ENCODE results near the gene BRCA2. TPM values are rescaled to one million over a fixed set of nuclear protein-coding genes. Genes with fewer than 3 reads are reported as not detected.

Gene BRCA2
- total RNA-seq, 1 donor from 2014 or later: 3.4 TPM

DNA sequence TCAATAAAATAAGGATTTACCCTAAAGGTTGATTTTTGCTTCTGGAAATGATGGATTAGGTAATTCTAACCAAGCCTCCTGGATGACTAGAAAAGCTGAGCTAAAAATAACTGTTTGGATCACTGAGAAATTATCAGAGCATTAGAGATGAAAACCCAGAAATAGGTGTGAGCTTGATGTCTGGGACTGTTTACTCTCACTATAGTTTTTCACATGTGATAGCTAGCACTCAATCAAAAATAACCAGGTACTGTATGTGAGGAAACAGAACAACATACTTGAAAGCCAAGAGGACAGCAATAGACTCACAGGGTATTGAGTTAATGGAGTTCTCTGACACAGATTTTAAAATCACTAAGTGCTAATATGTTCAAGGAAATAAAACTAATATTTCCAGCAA is 9.7 kb upstream of the BRCA2 start:
- Mint-ChIP-seq H3K27me3 (ENCODE audit: low read depth, unreplicated experiment) (no peaks in the 10 kb centered on the region), H3K9me3 (ENCODE audit: unreplicated experiment) (no peaks in the 10 kb centered on the region)
- no peak for FAIRE-seq

DNA sequence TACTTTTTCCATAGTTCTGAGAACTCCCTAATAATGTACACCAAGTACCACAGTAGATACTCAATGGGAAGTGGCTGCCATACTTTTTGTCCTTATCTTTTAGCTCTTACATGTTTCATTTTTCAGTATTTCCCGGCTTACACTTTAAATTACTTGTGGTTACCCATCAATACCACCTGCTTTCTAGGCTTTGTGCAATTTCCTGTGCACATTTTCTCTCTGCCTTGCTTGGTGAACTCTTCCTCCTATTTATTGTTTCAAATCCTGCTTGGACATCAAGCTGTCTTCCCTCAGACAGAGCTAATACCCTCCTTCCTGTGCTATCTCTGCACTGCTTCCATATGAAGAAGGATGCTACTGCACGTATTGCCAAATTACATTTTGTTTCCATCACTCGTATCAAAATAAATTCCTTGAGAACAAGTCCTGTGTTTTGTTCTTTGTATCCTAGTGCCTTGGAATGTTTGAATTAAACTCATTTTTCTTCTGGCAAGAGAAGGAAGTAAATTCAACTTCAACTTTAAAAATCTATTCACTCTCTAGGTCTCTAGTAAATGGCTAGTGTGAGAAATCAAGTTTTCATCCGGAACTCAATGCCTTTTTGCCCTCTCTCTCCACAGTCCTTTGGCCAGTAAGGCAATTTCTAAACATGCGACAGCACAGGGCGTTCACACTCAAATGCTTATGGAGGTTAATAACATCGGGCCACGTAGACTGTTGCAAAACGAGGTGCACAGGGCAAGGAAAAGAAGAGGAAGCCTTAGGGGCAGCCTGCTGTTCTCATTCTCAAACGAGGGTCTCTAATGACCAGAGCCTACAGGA is 5.8 kb upstream of the BRCA2 start:
- no peak for FAIRE-seq
- no peaks in the 10 kb centered on the region for H3K9me3 Mint-ChIP-seq (ENCODE audit: unreplicated experiment)
- Histone ChIP-seq H3K4me3 (ENCODE audit: insufficient read depth, low read depth, low read length) (no peak overlapping the region), H4K20me1 (ENCODE audit: insufficient read depth, low read length) (no peaks in the 10 kb centered on the region), H3K36me3 (ENCODE audit: insufficient read depth, low read length) (no peaks in the 10 kb centered on the region), H3K4me1 (ENCODE audit: insufficient read depth, low read length) (no peaks in the 10 kb centered on the region), H3K9ac (ENCODE audit: low read length) (no peak overlapping the region), H3K9me3 (ENCODE audit: insufficient read depth, low read depth, low read length) (no peaks in the 10 kb centered on the region), H3K4me2 (ENCODE audit: low read length) (peak overlapping the region; percentile 43), H3K27me3 (ENCODE audit: insufficient read depth, low read length) (no peaks in the 10 kb centered on the region), H2AFZ (ENCODE audit: low read depth, low read length) (peak overlapping the region; percentile 37), H3K27ac (ENCODE audit: low read depth, low read length) (no peak overlapping the region), H3K79me2 (ENCODE audit: insufficient read depth, low read length) (no peaks in the 10 kb centered on the region)
- no peaks in the 10 kb centered on the region for H3K36me3 Mint-ChIP-seq (ENCODE audit: low read depth, unreplicated experiment)
- H3K27me3 Mint-ChIP-seq (ENCODE audit: low read depth, unreplicated experiment): no peaks in the 10 kb centered on the region
- TF ChIP-seq EZH2 (IDR thresholded peaks at IDR 0.05; ENCODE audit: insufficient read depth, low read length): no peak
- TF ChIP-seq, protein P1, sequence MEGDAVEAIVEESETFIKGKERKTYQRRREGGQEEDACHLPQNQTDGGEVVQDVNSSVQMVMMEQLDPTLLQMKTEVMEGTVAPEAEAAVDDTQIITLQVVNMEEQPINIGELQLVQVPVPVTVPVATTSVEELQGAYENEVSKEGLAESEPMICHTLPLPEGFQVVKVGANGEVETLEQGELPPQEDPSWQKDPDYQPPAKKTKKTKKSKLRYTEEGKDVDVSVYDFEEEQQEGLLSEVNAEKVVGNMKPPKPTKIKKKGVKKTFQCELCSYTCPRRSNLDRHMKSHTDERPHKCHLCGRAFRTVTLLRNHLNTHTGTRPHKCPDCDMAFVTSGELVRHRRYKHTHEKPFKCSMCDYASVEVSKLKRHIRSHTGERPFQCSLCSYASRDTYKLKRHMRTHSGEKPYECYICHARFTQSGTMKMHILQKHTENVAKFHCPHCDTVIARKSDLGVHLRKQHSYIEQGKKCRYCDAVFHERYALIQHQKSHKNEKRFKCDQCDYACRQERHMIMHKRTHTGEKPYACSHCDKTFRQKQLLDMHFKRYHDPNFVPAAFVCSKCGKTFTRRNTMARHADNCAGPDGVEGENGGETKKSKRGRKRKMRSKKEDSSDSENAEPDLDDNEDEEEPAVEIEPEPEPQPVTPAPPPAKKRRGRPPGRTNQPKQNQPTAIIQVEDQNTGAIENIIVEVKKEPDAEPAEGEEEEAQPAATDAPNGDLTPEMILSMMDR (IDR thresholded peaks at IDR 0.05; ENCODE audit: insufficient read depth, low read depth, low read length): no peak
- H3K27ac Mint-ChIP-seq (ENCODE audit: unreplicated experiment): no peak overlapping the region
- no peak overlapping the region for H3K4me3 Mint-ChIP-seq (ENCODE audit: unreplicated experiment)
- no peaks in the 10 kb centered on the region for H3K4me1 Mint-ChIP-seq (ENCODE audit: low read depth, unreplicated experiment)
- DNase-seq (ENCODE audit: low read depth): no peak

More for the DNA sequence above, 9.7 kb upstream of the BRCA2 start:
- Mint-ChIP-seq H3K27ac (ENCODE audit: unreplicated experiment) (no peak overlapping the region), H3K36me3 (ENCODE audit: low read depth, unreplicated experiment) (no peaks in the 10 kb centered on the region), H3K4me1 (ENCODE audit: low read depth, unreplicated experiment) (no peaks in the 10 kb centered on the region), H3K4me3 (ENCODE audit: unreplicated experiment) (no peak overlapping the region)
- no peak for DNase-seq (ENCODE audit: low read depth)
- Histone ChIP-seq H3K27ac (ENCODE audit: low read depth, low read length) (no peak overlapping the region), H3K9ac (ENCODE audit: low read length) (no peak overlapping the region), H3K4me1 (ENCODE audit: insufficient read depth, low read length) (no peaks in the 10 kb centered on the region), H3K4me3 (ENCODE audit: insufficient read depth, low read depth, low read length) (no peak overlapping the region), H3K36me3 (ENCODE audit: insufficient read depth, low read length) (no peaks in the 10 kb centered on the region), H2AFZ (ENCODE audit: low read depth, low read length) (no peak overlapping the region), H3K4me2 (ENCODE audit: low read length) (no peak overlapping the region), H3K27me3 (ENCODE audit: insufficient read depth, low read length) (no peaks in the 10 kb centered on the region), H4K20me1 (ENCODE audit: insufficient read depth, low read length) (no peaks in the 10 kb centered on the region), H3K79me2 (ENCODE audit: insufficient read depth, low read length) (no peaks in the 10 kb centered on the region), H3K9me3 (ENCODE audit: insufficient read depth, low read depth, low read length) (no peaks in the 10 kb centered on the region)
- TF ChIP-seq, protein P1 (IDR thresholded peaks at IDR 0.05; ENCODE audit: insufficient read depth, low read depth, low read length): no peak
- no peak for TF ChIP-seq EZH2 (IDR thresholded peaks at IDR 0.05; ENCODE audit: insufficient read depth, low read length)

DNA sequence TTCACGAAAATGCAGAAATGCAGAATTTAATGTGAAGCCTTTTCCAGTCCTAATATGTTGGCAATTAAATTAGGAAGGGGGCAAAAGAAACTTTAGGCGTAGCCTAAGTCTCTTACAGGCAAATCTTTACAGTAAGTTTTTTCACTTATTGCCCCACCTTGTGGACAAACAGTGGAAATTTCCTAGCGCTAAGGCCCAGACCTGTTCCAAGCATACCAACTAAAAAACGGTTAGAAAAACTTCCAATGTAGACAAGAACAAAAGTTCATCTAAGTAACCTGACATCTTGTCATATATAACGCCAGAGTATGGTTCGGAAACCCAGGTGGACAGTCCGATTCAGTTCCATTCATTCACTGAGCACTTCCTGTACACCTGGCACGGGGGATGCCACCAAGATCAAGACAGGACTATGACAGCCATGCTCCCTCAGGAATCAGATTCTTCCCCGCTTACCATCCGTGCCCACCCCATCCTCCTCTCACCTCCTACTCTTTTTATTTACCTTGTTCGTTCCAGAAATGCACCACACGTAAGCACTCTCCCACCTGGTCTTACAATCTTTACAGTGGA is 5.1 kb upstream of the BRCA2 start:
- H3K4me1 ChIP-seq (ENCODE audit: insufficient read depth, low read length): peaks cover 4% of the 10 kb centered on the region
- no peak overlapping the region for H3K9ac ChIP-seq (ENCODE audit: low read length)
- TF ChIP-seq, protein P1 (IDR thresholded peaks at IDR 0.05; ENCODE audit: insufficient read depth, low read depth, low read length): peak; percentile 81
- TF ChIP-seq EZH2 (IDR thresholded peaks at IDR 0.05; ENCODE audit: insufficient read depth, low read length): no peak
- H3K79me2 ChIP-seq (ENCODE audit: insufficient read depth, low read length): no peaks in the 10 kb centered on the region
- no peak overlapping the region for H3K27ac ChIP-seq (ENCODE audit: low read depth, low read length)
- H3K9me3 Mint-ChIP-seq (ENCODE audit: unreplicated experiment): no peaks in the 10 kb centered on the region
- H3K4me2 ChIP-seq (ENCODE audit: low read length): peak overlapping the region; percentile 43
- no peaks in the 10 kb centered on the region for H3K27me3 Mint-ChIP-seq (ENCODE audit: low read depth, unreplicated experiment)
- FAIRE-seq (peak; percentile 94), DNase-seq (ENCODE audit: low read depth) (peak; percentile 40)
- H2AFZ ChIP-seq (ENCODE audit: low read depth, low read length): peak overlapping the region; percentile 37
- no peaks in the 10 kb centered on the region for H3K9me3 ChIP-seq (ENCODE audit: insufficient read depth, low read depth, low read length)
- H3K27me3 ChIP-seq (ENCODE audit: insufficient read depth, low read length): no peaks in the 10 kb centered on the region
- H3K4me3 Mint-ChIP-seq (ENCODE audit: unreplicated experiment): no peak overlapping the region
- no peaks in the 10 kb centered on the region for H3K36me3 ChIP-seq (ENCODE audit: insufficient read depth, low read length)
- H4K20me1 ChIP-seq (ENCODE audit: insufficient read depth, low read length): no peaks in the 10 kb centered on the region
- no peak overlapping the region for H3K4me3 ChIP-seq (ENCODE audit: insufficient read depth, low read depth, low read length)
- no peaks in the 10 kb centered on the region for H3K4me1 Mint-ChIP-seq (ENCODE audit: low read depth, unreplicated experiment)
- H3K36me3 Mint-ChIP-seq (ENCODE audit: low read depth, unreplicated experiment): no peaks in the 10 kb centered on the region
- H3K27ac Mint-ChIP-seq (ENCODE audit: unreplicated experiment): no peak overlapping the region
